Activated B cell treated with CpG ODN at 0.5 μM for 24 hours (primary cell): Measurements from ENCODE around the gene CCK. TPM values are rescaled to one million over a fixed set of nuclear protein-coding genes. Genes with fewer than 3 reads are reported as not detected.

ENCODE experiments used
- ATAC-seq: fragments of 200-7000 bp; cut with Tn5 transposase; one replicate; pipeline ENCODE4 v1.10.0; 2021; ENCODE audit warnings: low read depth, mild to moderate bottlenecking, moderate library complexity
- CTCF ChIA-PET: fragments of 350-600 bp; sonication (Branson Sonifier 250); formaldehyde crosslinking; loops from one replicate; lab custom pipeline; 2021; ENCODE audit warnings: antibody characterized with exemption; lab: Charles Lee
- POLR2A ChIA-PET: fragments of 350-600 bp; sonication (Branson Sonifier 250); formaldehyde crosslinking; loops from one replicate; lab custom pipeline; 2021; ENCODE audit warnings: antibody characterized with exemption; lab: Charles Lee
- DNase-seq: peaks from one replicate; pipeline ENCODE4 v3.0.0; 2022
- H3K27ac Mint-ChIP-seq: one replicate; pipeline ENCODE4 v1.8.0; 2020; ENCODE audit warnings: mixed read lengths
- H3K27me3 Mint-ChIP-seq: one replicate; pipeline ENCODE4 v1.8.0; 2021; ENCODE audit warnings: mixed read lengths
- H3K36me3 Mint-ChIP-seq: one replicate; pipeline ENCODE4 v1.8.0; 2021; ENCODE audit warnings: low read depth, mixed read lengths
- H3K4me1 Mint-ChIP-seq: one replicate; pipeline ENCODE4 v1.8.0; 2021; ENCODE audit warnings: mixed read lengths
- H3K4me3 Mint-ChIP-seq: one replicate; pipeline ENCODE4 v1.8.0; 2020; ENCODE audit warnings: mild to moderate bottlenecking, mixed read lengths
- H3K9me3 Mint-ChIP-seq: one replicate; pipeline ENCODE4 v1.8.0; 2020; ENCODE audit warnings: mixed read lengths
- intact Hi-C: fragments of 100-400 bp; cut with micrococcal nuclease; formaldehyde crosslinking; loops from one replicate; pipeline ENCODE4 v1.15.1; 2024
- total RNA-seq: library from RNA; stranded (reverse); gene quantifications from 2 replicates; pipeline ENCODE4 v1.2.3, GENCODE V29; 2022
- TF ChIP-seq, protein P1 (sequence below): fragments of 200-600 bp; IDR thresholded peaks from one replicate; pipeline ENCODE4 v1.8.0; 2022; ENCODE audit warnings: antibody characterized with exemption, mild to moderate bottlenecking

CCK gene
- total RNA-seq, 1 donor from 2014 or later: not detected

DNA sequence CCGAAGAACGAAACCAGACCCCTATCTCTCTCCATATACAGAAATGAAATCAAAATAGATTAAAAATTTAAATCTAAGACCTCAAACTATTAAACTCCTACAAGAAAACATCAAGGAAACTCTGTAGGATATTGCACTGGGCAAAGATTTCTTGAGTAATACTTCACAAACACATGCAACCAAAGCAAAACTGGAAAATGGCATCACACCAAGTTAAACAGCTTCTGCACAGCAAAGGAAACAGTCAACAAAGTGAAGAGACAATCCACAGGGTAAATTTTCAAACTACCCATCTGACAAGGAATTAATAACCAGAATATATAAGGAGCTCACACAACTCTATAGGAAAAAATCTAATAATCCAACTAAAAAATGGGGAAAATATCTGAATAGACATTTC is 29.4 kb downstream of the CCK start:
- H3K36me3 Mint-ChIP-seq: no peaks in the 10 kb centered on the region
- H3K4me3 Mint-ChIP-seq: no peak overlapping the region
- DNase-seq (no peak), ATAC-seq (no peak)
- intact Hi-C loops: no loop called here
- H3K27ac Mint-ChIP-seq: no peak overlapping the region
- peaks cover 16% of the 10 kb centered on the region for H3K9me3 Mint-ChIP-seq
- ChIA-PET POLR2A (no interaction called here), CTCF (no interaction called here)
- TF ChIP-seq, protein P1, sequence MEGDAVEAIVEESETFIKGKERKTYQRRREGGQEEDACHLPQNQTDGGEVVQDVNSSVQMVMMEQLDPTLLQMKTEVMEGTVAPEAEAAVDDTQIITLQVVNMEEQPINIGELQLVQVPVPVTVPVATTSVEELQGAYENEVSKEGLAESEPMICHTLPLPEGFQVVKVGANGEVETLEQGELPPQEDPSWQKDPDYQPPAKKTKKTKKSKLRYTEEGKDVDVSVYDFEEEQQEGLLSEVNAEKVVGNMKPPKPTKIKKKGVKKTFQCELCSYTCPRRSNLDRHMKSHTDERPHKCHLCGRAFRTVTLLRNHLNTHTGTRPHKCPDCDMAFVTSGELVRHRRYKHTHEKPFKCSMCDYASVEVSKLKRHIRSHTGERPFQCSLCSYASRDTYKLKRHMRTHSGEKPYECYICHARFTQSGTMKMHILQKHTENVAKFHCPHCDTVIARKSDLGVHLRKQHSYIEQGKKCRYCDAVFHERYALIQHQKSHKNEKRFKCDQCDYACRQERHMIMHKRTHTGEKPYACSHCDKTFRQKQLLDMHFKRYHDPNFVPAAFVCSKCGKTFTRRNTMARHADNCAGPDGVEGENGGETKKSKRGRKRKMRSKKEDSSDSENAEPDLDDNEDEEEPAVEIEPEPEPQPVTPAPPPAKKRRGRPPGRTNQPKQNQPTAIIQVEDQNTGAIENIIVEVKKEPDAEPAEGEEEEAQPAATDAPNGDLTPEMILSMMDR: no peak
- no peaks in the 10 kb centered on the region for H3K4me1 Mint-ChIP-seq
- H3K27me3 Mint-ChIP-seq: peaks cover 28% of the 10 kb centered on the region

DNA sequence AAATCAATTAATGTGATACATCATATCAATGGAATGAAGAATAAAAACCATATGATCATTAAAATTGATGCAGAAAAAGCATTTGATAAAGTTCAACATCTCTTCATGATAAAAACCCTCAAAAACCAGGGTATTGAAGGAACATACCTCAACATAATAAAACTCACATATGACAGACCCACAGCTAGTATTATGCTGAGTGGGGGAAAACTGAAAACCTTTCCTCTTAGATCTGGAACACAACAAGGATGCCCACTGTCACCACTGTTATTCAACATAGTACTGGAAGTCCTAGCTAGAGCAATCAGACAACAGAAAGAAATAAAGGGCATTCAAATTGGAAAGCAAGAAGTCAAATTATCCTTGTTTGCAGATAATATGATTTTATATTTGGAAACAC is 30.5 kb downstream of the CCK start:
- TF ChIP-seq, protein P1: no peak
- intact Hi-C loops: no loop called here
- no peak for ATAC-seq
- Mint-ChIP-seq H3K36me3 (no peaks in the 10 kb centered on the region), H3K4me1 (no peaks in the 10 kb centered on the region), H3K4me3 (no peak overlapping the region), H3K27me3 (peaks cover 28% of the 10 kb centered on the region), H3K9me3 (peaks cover 16% of the 10 kb centered on the region), H3K27ac (no peak overlapping the region)
- DNase-seq: no peak
- ChIA-PET CTCF (no interaction called here), POLR2A (no interaction called here)

DNA sequence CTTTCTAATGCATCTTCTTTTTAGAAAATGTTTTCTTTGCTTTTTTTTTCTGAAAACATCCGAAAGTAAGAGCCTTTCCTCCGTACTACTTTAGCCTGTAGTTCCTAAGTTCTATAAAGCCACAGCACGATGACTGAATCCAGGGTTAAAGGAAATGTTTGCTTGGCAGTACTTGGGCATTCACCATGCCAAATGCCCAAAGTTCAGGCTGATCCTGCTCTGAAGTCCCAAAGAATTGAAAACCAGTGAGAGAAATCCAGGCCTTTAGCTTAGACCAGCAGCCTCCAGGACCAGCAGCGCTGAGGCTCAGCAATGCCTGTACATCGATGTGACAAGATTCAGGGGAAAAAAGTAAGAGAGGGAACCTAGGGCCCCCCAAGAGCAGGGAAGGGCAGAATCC is 35.1 kb downstream of the CCK start:
- ChIA-PET POLR2A (no interaction called here), CTCF (interaction anchor here (2.4 kb wide), 1 partner anchor 213 kb away, joined by 11 read pairs; no protein-coding TSS in a partner anchor)
- no peak for DNase-seq
- Mint-ChIP-seq H3K4me1 (no peaks in the 10 kb centered on the region), H3K9me3 (peaks cover 4% of the 10 kb centered on the region), H3K27me3 (peaks cover 17% of the 10 kb centered on the region), H3K36me3 (peaks cover 12% of the 10 kb centered on the region), H3K27ac (no peak overlapping the region), H3K4me3 (no peak overlapping the region)
- no peak for ATAC-seq
- TF ChIP-seq, protein P1: no peak
- intact Hi-C loops: loop anchor here (1.0 kb wide), 2 partner anchors 212 to 309 kb away; no protein-coding TSS in a partner anchor

DNA sequence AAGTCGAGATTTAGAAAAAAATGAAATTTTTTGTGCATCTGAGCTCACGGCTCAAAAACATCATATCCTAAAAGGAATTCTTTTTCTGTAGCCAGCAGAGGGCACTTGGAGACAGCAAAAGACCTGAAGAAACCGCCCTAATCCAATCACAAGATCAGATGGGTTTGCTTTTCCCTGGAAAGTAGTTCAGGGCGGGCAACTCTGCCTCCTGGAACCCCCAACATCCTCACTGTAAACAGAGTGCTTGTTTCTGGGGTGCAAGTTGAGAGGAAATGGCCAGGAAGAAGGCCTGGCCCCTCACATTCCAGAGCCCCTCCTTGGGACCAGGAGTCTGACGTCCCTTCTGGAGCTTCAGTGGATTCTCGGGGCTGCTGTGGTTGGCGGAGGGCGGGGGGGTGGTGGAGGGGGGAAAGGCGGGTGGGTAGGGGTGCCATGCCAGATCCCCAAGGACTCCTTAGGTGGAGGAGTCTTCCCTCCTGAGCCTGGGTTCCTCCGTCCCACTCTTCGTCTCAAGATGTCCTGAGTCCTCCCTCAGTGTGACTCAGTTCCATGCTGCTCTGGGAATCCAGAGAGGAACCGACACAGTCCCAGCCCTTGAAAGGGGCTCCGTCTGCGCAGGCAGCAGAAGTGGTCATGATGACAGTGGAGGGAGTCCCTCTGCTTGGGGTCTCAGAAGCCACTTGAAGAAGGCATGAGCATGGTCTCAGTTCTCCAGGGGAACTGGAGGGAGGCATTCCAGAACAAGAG is 35.9 kb downstream of the CCK start:
- ChIA-PET POLR2A (no interaction called here), CTCF (interaction anchor here (0.6 to 2.4 kb wide), 6 partner anchors 17 to 322 kb away, joined by 3 to 11 read pairs (median 4); no protein-coding TSS in a partner anchor)
- ATAC-seq: no peak
- Mint-ChIP-seq H3K4me3 (no peak overlapping the region), H3K9me3 (peaks cover 2% of the 10 kb centered on the region), H3K27me3 (peaks cover 13% of the 10 kb centered on the region), H3K36me3 (peaks cover 18% of the 10 kb centered on the region), H3K4me1 (no peaks in the 10 kb centered on the region), H3K27ac (no peak overlapping the region)
- intact Hi-C loops: loop anchor here (1.0 kb wide), 2 partner anchors 213 to 310 kb away; no protein-coding TSS in a partner anchor
- DNase-seq: no peak
- TF ChIP-seq, protein P1: no peak

DNA sequence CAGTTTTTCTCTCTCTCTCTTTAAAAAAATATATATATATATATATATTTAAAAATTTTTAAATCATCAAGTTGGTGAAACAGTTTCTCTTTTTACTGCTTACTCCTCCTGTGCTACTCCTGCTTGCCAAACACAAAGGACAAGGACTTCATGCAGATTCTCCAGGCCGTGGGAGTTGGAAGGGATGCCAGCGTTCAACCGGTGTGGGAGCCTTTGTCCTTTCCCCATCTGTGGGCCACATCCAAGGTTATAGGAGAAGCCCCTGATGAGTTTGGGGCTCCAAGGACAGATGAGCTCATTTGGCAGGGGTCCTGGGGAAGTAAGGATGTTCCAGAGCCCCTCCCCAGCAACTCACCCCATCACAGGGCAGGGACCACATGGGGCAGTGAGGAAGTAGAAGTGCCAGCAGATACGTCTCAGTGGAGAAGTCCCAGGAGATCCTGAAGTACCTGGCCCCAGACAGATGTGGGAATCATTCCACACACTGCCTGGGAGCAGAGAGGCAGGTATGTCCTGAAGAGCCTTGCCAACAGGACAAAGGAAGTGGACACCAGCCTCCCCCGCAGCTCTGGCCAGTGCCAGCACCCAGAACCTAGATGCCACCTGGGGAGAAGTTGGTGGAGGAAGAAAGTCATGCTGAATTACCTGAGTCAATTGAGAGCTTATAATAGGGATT is 36.6 kb downstream of the CCK start:
- DNase-seq (no peak), ATAC-seq (no peak)
- ChIA-PET CTCF (interaction anchor here (0.6 to 2.4 kb wide), 6 partner anchors 18 to 323 kb away, joined by 3 to 11 read pairs (median 4); no protein-coding TSS in a partner anchor), POLR2A (no interaction called here)
- Mint-ChIP-seq H3K36me3 (peaks cover 25% of the 10 kb centered on the region), H3K27ac (no peak overlapping the region), H3K9me3 (no peaks in the 10 kb centered on the region), H3K4me3 (no peak overlapping the region), H3K27me3 (peaks cover 6% of the 10 kb centered on the region), H3K4me1 (no peaks in the 10 kb centered on the region)
- TF ChIP-seq, protein P1: no peak
- intact Hi-C loops: no loop called here
